Lower leg skin (tissue), 3 donors: ENCODE results near the gene CLEC6A.

Experiments
- POLR2A ChIP-seq, 2 donors: fragments of 450-650 bp; IDR thresholded peaks; one replicate each; pipeline ENCODE4 v1.6.1; 2016 to 2017; ENCODE audit warnings: antibody characterized with exemption in 2 of 2, mild to moderate bottlenecking in 1 of 2, moderate library complexity in 1 of 2
- TF ChIP-seq, protein P1 (sequence below), 3 donors: fragments of 450-650 bp; IDR thresholded peaks; one replicate each; pipeline ENCODE4 v1.5.1; 2016; ENCODE audit warnings: antibody characterized with exemption in 3 of 3, mild to moderate bottlenecking in 3 of 3, moderate library complexity in 2 of 3

DNA sequence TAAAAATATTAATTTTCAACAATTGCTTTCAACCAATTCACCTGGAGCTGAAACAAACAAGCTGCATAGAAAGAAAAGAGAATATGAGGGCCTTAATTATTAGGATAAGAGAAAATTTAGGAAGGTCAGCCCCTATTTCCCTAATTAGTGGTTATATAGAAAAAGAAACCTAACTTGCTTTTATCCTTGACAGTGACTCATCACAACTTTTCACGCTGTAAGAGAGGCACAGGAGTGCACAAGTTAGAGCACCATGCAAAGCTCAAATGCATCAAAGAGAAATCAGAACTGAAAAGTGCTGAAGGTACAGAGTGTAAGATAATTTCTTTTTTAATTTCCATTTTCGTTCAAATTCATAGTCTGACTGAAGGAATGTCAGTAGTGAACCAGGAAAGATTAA is 62.2 kb downstream of the CLEC6A start:
- TF ChIP-seq POLR2A (IDR thresholded peaks at IDR 0.05), result no peak
- TF ChIP-seq, protein P1, sequence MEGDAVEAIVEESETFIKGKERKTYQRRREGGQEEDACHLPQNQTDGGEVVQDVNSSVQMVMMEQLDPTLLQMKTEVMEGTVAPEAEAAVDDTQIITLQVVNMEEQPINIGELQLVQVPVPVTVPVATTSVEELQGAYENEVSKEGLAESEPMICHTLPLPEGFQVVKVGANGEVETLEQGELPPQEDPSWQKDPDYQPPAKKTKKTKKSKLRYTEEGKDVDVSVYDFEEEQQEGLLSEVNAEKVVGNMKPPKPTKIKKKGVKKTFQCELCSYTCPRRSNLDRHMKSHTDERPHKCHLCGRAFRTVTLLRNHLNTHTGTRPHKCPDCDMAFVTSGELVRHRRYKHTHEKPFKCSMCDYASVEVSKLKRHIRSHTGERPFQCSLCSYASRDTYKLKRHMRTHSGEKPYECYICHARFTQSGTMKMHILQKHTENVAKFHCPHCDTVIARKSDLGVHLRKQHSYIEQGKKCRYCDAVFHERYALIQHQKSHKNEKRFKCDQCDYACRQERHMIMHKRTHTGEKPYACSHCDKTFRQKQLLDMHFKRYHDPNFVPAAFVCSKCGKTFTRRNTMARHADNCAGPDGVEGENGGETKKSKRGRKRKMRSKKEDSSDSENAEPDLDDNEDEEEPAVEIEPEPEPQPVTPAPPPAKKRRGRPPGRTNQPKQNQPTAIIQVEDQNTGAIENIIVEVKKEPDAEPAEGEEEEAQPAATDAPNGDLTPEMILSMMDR (IDR thresholded peaks at IDR 0.05), result no peak
